ENCODE measurements around the gene KRT33A. TPM values are rescaled to one million over a fixed set of nuclear protein-coding genes. Genes with fewer than 3 reads are reported as not detected.
"Not testable (repeated sequence)": the region's sequence is repeated elsewhere in the genome, so short reads cannot be mapped to it uniquely, and the experiment has no call there.

KRT33A gene
- not detected in 2 replicates for total RNA-seq (ENCODE audit: low replicate concordance)

GRCh38 chr17:41350381-41350878 lies at the start of gene KRT33A:
KRT33A (minus strand) TSS chr17:41350828; CDS start chr17:41350767, 61 bp downstream.
- not testable (repeated sequence) for H3K4me3 ChIP-seq (ENCODE audit: low read depth, low read length); DNase-seq (ENCODE audit: low read depth)

GRCh38 chr17:41396996-41397660 lies 46.5 kb upstream of the KRT33A start, which contains the start of gene KRT31:
KRT31 (minus strand) TSS chr17:41397608; CDS start chr17:41397539, 69 bp downstream.
- DNase-seq (ENCODE audit: low read depth), result no peak
- no peak within 1 kb of the TSS for H3K4me3 ChIP-seq (ENCODE audit: low read depth, low read length)
- TF ChIP-seq CTCF (IDR thresholded peaks at IDR 0.05; ENCODE audit: insufficient read depth, low read length), result no peak

- TF ChIP-seq CTCF (IDR thresholded peaks at IDR 0.05; ENCODE audit: insufficient read depth, low read length), result no peak
- no peak overlapping the region for H3K4me3 ChIP-seq (ENCODE audit: low read depth, low read length)
- no peak for DNase-seq (ENCODE audit: low read depth)
These were observed 45.7 kb upstream of the KRT33A start for GRCh38 chr17:41396340-41396739.

GRCh38 chr17:41395611-41396010 lies 45.0 kb upstream of the KRT33A start:
- DNase-seq (ENCODE audit: low read depth), result no peak
- no peak overlapping the region for H3K4me3 ChIP-seq (ENCODE audit: low read depth, low read length)
- no peak for TF ChIP-seq CTCF (IDR thresholded peaks at IDR 0.05; ENCODE audit: insufficient read depth, low read length)

- H3K4me3 ChIP-seq (ENCODE audit: low read depth, low read length); DNase-seq (ENCODE audit: low read depth): not testable (repeated sequence)
These were observed 44.4 kb upstream of the KRT33A start for GRCh38 chr17:41395044-41395443.

- TF ChIP-seq CTCF (IDR thresholded peaks at IDR 0.05; ENCODE audit: insufficient read depth, low read length), result no peak
- DNase-seq (ENCODE audit: low read depth), result no peak
- H3K4me3 ChIP-seq (ENCODE audit: low read depth, low read length), result no peak overlapping the region
These were observed 43.8 kb upstream of the KRT33A start for GRCh38 chr17:41394254-41394996.

- TF ChIP-seq CTCF (IDR thresholded peaks at IDR 0.05; ENCODE audit: insufficient read depth, low read length), result no peak
- H3K4me3 ChIP-seq (ENCODE audit: low read depth, low read length), result no peak overlapping the region
- no peak for DNase-seq (ENCODE audit: low read depth)
These were observed 43.2 kb upstream of the KRT33A start for GRCh38 chr17:41393826-41394225.
